HepG2 (cell line): ENCODE data around the gene WBP1. TPM values are rescaled to one million over a fixed set of nuclear protein-coding genes. Genes with fewer than 3 reads are reported as not detected.

Experiments used
- BRD4 ChIP-seq: sonication (generic); formaldehyde crosslinking; IDR thresholded peaks from 2 replicates; pipeline ENCODE4 v1.4.0; 2020; ENCODE audit warnings: missing genetic modification reagents
- CEBPB ChIP-seq: IDR thresholded peaks from 2 replicates; pipeline ENCODE4 v1.6.1; 2011; ENCODE audit warnings: low read depth, low read length, improper control_type of control experiment, borderline replicate concordance
- FOXK1 ChIP-seq: sonication (generic); formaldehyde crosslinking; IDR thresholded peaks from 2 replicates; pipeline ENCODE4 v1.4.0; 2020; ENCODE audit warnings: low read depth, missing genetic modification reagents, borderline replicate concordance
- HCFC1 ChIP-seq: fragments of 150-350 bp; IDR thresholded peaks from 2 replicates; pipeline ENCODE4 v1.6.1; 2014; ENCODE audit warnings: low read depth, low read length
- NFIC ChIP-seq: IDR thresholded peaks from 2 replicates; pipeline ENCODE4 v1.6.1; 2012; ENCODE audit warnings: mild to moderate bottlenecking, low read length, inconsistent platforms
- RAD21 ChIP-seq: fragments of 450-650 bp; formaldehyde crosslinking; IDR thresholded peaks from 2 replicates; pipeline ENCODE4 v1.5.0; 2020; ENCODE audit warnings: mild to moderate bottlenecking
- RBAK ChIP-seq: sonication (generic); formaldehyde crosslinking; IDR thresholded peaks from 2 replicates; pipeline ENCODE4 v1.5.1; 2020; ENCODE audit warnings: mild to moderate bottlenecking, missing genetic modification reagents
- SIN3A ChIP-seq: IDR thresholded peaks from 2 replicates; pipeline ENCODE4 v1.6.1; 2011; ENCODE audit warnings: low read depth, mild to moderate bottlenecking, control low read depth, low read length, borderline replicate concordance
- TAF1 ChIP-seq: sonication (generic); formaldehyde crosslinking; IDR thresholded peaks from 2 replicates; pipeline ENCODE4 v1.4.0; 2020; ENCODE audit warnings: missing genetic modification reagents
- ZNF570 ChIP-seq: sonication (generic); formaldehyde crosslinking; IDR thresholded peaks from 2 replicates; pipeline ENCODE4 v1.4.0; 2020; ENCODE audit warnings: mild to moderate bottlenecking, missing genetic modification reagents, borderline replicate concordance
- ZNF614 ChIP-seq: IDR thresholded peaks from 2 replicates; pipeline ENCODE4 v1.6.1; 2018; ENCODE audit warnings: missing biosample characterization, missing genetic modification reagents, inconsistent platforms, borderline replicate concordance
- ZNF782 ChIP-seq: sonication (generic); formaldehyde crosslinking; IDR thresholded peaks from 2 replicates; pipeline ENCODE4 v1.4.0; 2020; ENCODE audit warnings: missing genetic modification reagents, mild to moderate bottlenecking, borderline replicate concordance
- polyA plus RNA-seq, 8 experiments: library from polyadenylated mRNA; depleted of rRNA in 3 of 8; stranded (reverse) in 7 of 8; unstranded in 1 of 8; fragments of >200 nt; fragmentation: Illumina TruSeq in 4 of 8; extraction: Trizol in 4 of 8; gene quantifications; 2 replicates each; pipeline versions ENCODE4 v1.2.1 to v1.2.3, GENCODE V29; 2011 to 2016; ENCODE audit warnings: low read depth in 4 of 8, missing spikeins in 1 of 8, mixed read lengths in 1 of 8; ENCODE audit not compliant: insufficient read depth in 1 of 8
- total RNA-seq, 5 experiments: library from RNA; depleted of rRNA; stranded (reverse); fragments of >200 nt; fragmentation: Illumina TruSeq; extraction: Trizol; gene quantifications; 2 replicates each; pipeline ENCODE4 v1.2.3, GENCODE V29; 2016; ENCODE audit warnings: low read depth in 1 of 5
- TF ChIP-seq, protein P1 (sequence below): sonication (generic); formaldehyde crosslinking; IDR thresholded peaks from 2 replicates; pipeline ENCODE4 v1.5.0; 2020; ENCODE audit warnings: mild to moderate bottlenecking, missing genetic modification reagents, borderline replicate concordance
- TF ChIP-seq, protein P2 (sequence below): sonication (generic); formaldehyde crosslinking; IDR thresholded peaks from 2 replicates; pipeline ENCODE4 v1.5.1; 2020; ENCODE audit warnings: mild to moderate bottlenecking, moderate library complexity, missing genetic modification reagents
- TF ChIP-seq, protein P3 (sequence below): IDR thresholded peaks from 2 replicates; pipeline ENCODE4 v1.6.1; 2016; ENCODE audit warnings: missing genetic modification reagents, missing compliant biosample characterization
- TF ChIP-seq, protein P4 (sequence below): sonication (generic); formaldehyde crosslinking; IDR thresholded peaks from 2 replicates; pipeline ENCODE4 v1.4.0; 2020; ENCODE audit warnings: mild to moderate bottlenecking, missing genetic modification reagents
- TF ChIP-seq, protein P5 (sequence below): sonication (generic); formaldehyde crosslinking; IDR thresholded peaks from 2 replicates; pipeline ENCODE4 v1.9.0; 2021; ENCODE audit warnings: missing genetic modification reagents, mild to moderate bottlenecking, borderline replicate concordance

WBP1 gene
- total and polyA plus RNA-seq, 2 of the 13 experiments (the other 11 are each of a cell fraction or from before 2014, with no cell fraction given) = 38.8 to 85.7 TPM

DNA sequence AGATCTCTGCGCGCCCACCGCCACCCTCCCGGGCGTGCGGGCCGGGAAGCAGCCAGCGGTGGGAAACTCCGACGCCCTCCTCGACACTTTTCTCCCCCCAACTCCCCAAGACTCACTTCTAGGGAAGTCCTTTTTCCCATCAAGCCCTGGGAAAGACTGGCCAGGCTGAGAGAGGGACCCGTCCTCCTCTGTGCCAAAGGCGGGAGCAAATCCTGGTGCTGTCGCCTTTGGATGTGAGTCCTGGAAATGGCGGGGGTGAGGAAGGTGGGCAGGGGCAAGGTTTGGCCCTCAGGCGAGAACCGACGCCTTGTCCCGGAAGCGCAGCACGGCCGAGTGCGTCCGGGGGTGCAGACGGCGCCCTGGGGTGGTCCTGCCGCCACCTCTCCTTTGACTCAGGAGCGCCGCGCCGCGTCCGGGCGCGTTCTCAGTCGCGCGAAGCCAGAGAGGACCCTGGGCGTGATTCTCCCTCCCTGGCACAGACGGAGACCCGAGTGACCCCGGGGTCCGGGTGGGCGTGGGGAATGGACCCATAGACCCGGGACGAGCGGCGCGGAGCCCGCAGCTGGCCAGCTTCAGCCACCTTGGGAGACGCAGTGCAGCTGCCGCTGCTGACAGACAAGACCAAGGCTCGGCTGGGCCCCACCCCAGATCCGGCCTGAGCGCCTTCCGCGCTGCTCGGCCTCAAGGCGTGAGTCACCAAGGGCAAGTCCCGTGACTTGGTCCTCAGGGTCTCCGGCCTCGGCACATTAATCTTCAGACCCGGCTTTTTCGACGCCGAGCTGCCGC is 44.7 kb downstream of the WBP1 start (continued):
- peak; percentile 95 for TF ChIP-seq RAD21 (CRISPR knock-in tag)
- no peak for TF ChIP-seq HCFC1
- TF ChIP-seq, protein P1, sequence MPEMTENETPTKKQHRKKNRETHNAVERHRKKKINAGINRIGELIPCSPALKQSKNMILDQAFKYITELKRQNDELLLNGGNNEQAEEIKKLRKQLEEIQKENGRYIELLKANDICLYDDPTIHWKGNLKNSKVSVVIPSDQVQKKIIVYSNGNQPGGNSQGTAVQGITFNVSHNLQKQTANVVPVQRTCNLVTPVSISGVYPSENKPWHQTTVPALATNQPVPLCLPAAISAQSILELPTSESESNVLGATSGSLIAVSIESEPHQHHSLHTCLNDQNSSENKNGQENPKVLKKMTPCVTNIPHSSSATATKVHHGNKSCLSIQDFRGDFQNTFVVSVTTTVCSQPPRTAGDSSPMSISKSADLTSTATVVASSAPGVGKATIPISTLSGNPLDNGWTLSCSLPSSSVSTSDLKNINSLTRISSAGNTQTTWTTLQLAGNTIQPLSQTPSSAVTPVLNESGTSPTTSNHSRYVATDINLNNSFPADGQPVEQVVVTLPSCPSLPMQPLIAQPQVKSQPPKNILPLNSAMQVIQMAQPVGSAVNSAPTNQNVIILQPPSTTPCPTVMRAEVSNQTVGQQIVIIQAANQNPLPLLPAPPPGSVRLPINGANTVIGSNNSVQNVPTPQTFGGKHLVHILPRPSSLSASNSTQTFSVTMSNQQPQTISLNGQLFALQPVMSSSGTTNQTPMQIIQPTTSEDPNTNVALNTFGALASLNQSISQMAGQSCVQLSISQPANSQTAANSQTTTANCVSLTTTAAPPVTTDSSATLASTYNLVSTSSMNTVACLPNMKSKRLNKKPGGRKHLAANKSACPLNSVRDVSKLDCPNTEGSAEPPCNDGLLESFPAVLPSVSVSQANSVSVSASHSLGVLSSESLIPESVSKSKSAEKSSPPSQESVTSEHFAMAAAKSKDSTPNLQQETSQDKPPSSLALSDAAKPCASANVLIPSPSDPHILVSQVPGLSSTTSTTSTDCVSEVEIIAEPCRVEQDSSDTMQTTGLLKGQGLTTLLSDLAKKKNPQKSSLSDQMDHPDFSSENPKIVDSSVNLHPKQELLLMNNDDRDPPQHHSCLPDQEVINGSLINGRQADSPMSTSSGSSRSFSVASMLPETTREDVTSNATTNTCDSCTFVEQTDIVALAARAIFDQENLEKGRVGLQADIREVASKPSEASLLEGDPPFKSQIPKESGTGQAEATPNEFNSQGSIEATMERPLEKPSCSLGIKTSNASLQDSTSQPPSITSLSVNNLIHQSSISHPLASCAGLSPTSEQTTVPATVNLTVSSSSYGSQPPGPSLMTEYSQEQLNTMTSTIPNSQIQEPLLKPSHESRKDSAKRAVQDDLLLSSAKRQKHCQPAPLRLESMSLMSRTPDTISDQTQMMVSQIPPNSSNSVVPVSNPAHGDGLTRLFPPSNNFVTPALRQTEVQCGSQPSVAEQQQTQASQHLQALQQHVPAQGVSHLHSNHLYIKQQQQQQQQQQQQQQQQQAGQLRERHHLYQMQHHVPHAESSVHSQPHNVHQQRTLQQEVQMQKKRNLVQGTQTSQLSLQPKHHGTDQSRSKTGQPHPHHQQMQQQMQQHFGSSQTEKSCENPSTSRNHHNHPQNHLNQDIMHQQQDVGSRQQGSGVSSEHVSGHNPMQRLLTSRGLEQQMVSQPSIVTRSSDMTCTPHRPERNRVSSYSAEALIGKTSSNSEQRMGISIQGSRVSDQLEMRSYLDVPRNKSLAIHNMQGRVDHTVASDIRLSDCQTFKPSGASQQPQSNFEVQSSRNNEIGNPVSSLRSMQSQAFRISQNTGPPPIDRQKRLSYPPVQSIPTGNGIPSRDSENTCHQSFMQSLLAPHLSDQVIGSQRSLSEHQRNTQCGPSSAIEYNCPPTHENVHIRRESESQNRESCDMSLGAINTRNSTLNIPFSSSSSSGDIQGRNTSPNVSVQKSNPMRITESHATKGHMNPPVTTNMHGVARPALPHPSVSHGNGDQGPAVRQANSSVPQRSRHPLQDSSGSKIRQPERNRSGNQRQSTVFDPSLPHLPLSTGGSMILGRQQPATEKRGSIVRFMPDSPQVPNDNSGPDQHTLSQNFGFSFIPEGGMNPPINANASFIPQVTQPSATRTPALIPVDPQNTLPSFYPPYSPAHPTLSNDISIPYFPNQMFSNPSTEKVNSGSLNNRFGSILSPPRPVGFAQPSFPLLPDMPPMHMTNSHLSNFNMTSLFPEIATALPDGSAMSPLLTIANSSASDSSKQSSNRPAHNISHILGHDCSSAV = peak; percentile 7; the same call in 1 of the 2 replicates
- TF ChIP-seq, protein P2, sequence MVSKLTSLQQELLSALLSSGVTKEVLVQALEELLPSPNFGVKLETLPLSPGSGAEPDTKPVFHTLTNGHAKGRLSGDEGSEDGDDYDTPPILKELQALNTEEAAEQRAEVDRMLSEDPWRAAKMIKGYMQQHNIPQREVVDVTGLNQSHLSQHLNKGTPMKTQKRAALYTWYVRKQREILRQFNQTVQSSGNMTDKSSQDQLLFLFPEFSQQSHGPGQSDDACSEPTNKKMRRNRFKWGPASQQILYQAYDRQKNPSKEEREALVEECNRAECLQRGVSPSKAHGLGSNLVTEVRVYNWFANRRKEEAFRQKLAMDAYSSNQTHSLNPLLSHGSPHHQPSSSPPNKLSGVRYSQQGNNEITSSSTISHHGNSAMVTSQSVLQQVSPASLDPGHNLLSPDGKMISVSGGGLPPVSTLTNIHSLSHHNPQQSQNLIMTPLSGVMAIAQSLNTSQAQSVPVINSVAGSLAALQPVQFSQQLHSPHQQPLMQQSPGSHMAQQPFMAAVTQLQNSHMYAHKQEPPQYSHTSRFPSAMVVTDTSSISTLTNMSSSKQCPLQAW (CRISPR knock-in tag) = peak; percentile 88
- TF ChIP-seq ZNF570 (CRISPR knock-in tag) = no peak; the same call in 1 of the 2 replicates
- peak; percentile 81 for TF ChIP-seq TAF1 (CRISPR knock-in tag)
- no peak for TF ChIP-seq CEBPB
- peak; percentile 48; the same call in 1 of the 2 replicates for TF ChIP-seq ZNF614 (CRISPR knock-in tag)
- TF ChIP-seq BRD4 (CRISPR knock-in tag) = no peak; the same call in 1 of the 2 replicates
- TF ChIP-seq, protein P3, sequence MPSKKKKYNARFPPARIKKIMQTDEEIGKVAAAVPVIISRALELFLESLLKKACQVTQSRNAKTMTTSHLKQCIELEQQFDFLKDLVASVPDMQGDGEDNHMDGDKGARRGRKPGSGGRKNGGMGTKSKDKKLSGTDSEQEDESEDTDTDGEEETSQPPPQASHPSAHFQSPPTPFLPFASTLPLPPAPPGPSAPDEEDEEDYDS (CRISPR knock-in tag) = no peak
- TF ChIP-seq, protein P4, sequence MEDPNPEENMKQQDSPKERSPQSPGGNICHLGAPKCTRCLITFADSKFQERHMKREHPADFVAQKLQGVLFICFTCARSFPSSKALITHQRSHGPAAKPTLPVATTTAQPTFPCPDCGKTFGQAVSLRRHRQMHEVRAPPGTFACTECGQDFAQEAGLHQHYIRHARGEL (CRISPR knock-in tag) = peak; percentile 89
- 0 out of 2 replicates have a peak, but pooled peaks have one; percentile 15 for TF ChIP-seq FOXK1 (CRISPR knock-in tag)
- TF ChIP-seq, protein P5, sequence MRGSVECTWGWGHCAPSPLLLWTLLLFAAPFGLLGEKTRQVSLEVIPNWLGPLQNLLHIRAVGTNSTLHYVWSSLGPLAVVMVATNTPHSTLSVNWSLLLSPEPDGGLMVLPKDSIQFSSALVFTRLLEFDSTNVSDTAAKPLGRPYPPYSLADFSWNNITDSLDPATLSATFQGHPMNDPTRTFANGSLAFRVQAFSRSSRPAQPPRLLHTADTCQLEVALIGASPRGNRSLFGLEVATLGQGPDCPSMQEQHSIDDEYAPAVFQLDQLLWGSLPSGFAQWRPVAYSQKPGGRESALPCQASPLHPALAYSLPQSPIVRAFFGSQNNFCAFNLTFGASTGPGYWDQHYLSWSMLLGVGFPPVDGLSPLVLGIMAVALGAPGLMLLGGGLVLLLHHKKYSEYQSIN = 0 out of 2 replicates have a peak, but pooled peaks have one; percentile 80
- TF ChIP-seq NFIC = no peak
- no peak; the same call in 1 of the 2 replicates for TF ChIP-seq ZNF782
- peak; percentile 26; the same call in 1 of the 2 replicates for TF ChIP-seq SIN3A
- TF ChIP-seq RBAK = peak; percentile 74; the same call in 1 of the 2 replicates
